SK-N-MC (cell line): Measurements from ENCODE around the gene STPG3.

Experiments used
- EZH2 ChIP-seq: fragments of 200-600 bp; sonication (generic); IDR thresholded peaks from one replicate; pipeline ENCODE4 v1.6.1; 2017; ENCODE audit warnings: antibody characterized with exemption
- FOXP2 ChIP-seq: optimal IDR thresholded peaks from 2 replicates; pipeline ENCODE3; 2011; ENCODE audit warnings: mild to moderate bottlenecking, moderate library complexity; ENCODE audit not compliant: insufficient read depth; ENCODE audit errors: extremely low read length, control extremely low read depth
- POLR2AphosphoS5 ChIP-seq: IDR thresholded peaks from 2 replicates; pipeline ENCODE4 v1.6.1; 2012; ENCODE audit warnings: mild to moderate bottlenecking, low read depth, low read length, borderline replicate concordance

GRCh38 chr9:137296670-137297664 is 45.9 kb downstream of the STPG3 start:
- TF ChIP-seq POLR2AphosphoS5 (no peak), EZH2 (no peak), FOXP2 (no peak)
